Left ventricle myocardium inferior (tissue), 1 donor: ENCODE results near the gene CD53. TPM values are rescaled to one million over a fixed set of nuclear protein-coding genes. Genes with fewer than 3 reads are reported as not detected.

Experiments used
- DNase-seq: peaks from one replicate; pipeline ENCODE4 v3.0.0-alpha.2; 2020
- H3K27ac ChIP-seq: fragments of 200-600 bp; replicated peaks from 2 replicates; pipeline ENCODE4 v1.8.0; 2021
- H3K27me3 ChIP-seq: fragments of 200-600 bp; 2 replicates; pipeline ENCODE4 v1.8.0; 2021; ENCODE audit warnings: low read depth
- H3K36me3 ChIP-seq: fragments of 200-600 bp; 2 replicates; pipeline ENCODE4 v1.8.0; 2021
- H3K4me1 ChIP-seq: fragments of 200-600 bp; 2 replicates; pipeline ENCODE4 v1.8.0; 2021
- H3K4me3 ChIP-seq: fragments of 200-600 bp; 2 replicates; pipeline ENCODE4 v1.8.0; 2021; ENCODE audit warnings: mild to moderate bottlenecking, moderate library complexity
- H3K9me3 ChIP-seq: fragments of 200-600 bp; replicated peaks from 2 replicates; pipeline ENCODE4 v1.8.0; 2021
- CTCF ChIP-seq: fragments of 200-600 bp; IDR thresholded peaks from 2 replicates; pipeline ENCODE4 v1.8.0; 2021; ENCODE audit warnings: antibody characterized with exemption, mild to moderate bottlenecking, borderline replicate concordance
- intact Hi-C: fragments of 100-400 bp; cut with micrococcal nuclease; formaldehyde crosslinking; loops from one replicate; pipeline ENCODE4 v1.11.0; 2022
- total RNA-seq: library from RNA; stranded (reverse); fragmentation: NEBNext Ultra II Directional; extraction: Animal tissue kit (Norgen Biotek cat#: 25700); gene quantifications from one replicate; pipeline ENCODE4 v1.2.1, GENCODE V29; 2021
- donor health status: DM: no; HTN: yes; CAD: no; lungs with severe emphysema.

CD53 gene
- total RNA-seq, 1 donor from 2014 or later: 7.5 TPM

GRCh38 chr1:110877364-110877763 is 4.4 kb downstream of the CD53 start:
- no peaks in the 10 kb centered on the region for H3K27me3 ChIP-seq
- H3K4me3 ChIP-seq: no peak overlapping the region
- DNase-seq: no peak
- no peaks in the 10 kb centered on the region for H3K36me3 ChIP-seq
- intact Hi-C loops: no loop called here
- no peak for TF ChIP-seq CTCF
- H3K27ac ChIP-seq: no peak overlapping the region
- no peaks in the 10 kb centered on the region for H3K4me1 ChIP-seq
- no peaks in the 10 kb centered on the region for H3K9me3 ChIP-seq

- Histone ChIP-seq H3K4me3 (no peak overlapping the region), H3K27me3 (no peaks in the 10 kb centered on the region), H3K9me3 (no peaks in the 10 kb centered on the region), H3K36me3 (no peaks in the 10 kb centered on the region), H3K27ac (no peak overlapping the region), H3K4me1 (no peaks in the 10 kb centered on the region)
- intact Hi-C loops: no loop called here
- no peak for DNase-seq
- TF ChIP-seq CTCF: no peak
These were observed 4.8 kb downstream of the CD53 start for GRCh38 chr1:110877776-110878175.

- H3K36me3 ChIP-seq: no peaks in the 10 kb centered on the region
- H3K27me3 ChIP-seq: no peaks in the 10 kb centered on the region
- no peak overlapping the region for H3K27ac ChIP-seq
- TF ChIP-seq CTCF: no peak
- no peak overlapping the region for H3K4me3 ChIP-seq
- no peak for DNase-seq
- no peaks in the 10 kb centered on the region for H3K4me1 ChIP-seq
- H3K9me3 ChIP-seq: no peaks in the 10 kb centered on the region
- intact Hi-C loops: no loop called here
These were observed 5.6 kb downstream of the CD53 start for GRCh38 chr1:110878591-110878990.

- H3K36me3 ChIP-seq: no peaks in the 10 kb centered on the region
- no peaks in the 10 kb centered on the region for H3K9me3 ChIP-seq
- no peak overlapping the region for H3K4me3 ChIP-seq
- H3K27me3 ChIP-seq: no peaks in the 10 kb centered on the region
- no peaks in the 10 kb centered on the region for H3K4me1 ChIP-seq
- intact Hi-C loops: no loop called here
- no peak overlapping the region for H3K27ac ChIP-seq
- no peak for TF ChIP-seq CTCF
- DNase-seq: no peak
These were observed 6.0 kb downstream of the CD53 start for GRCh38 chr1:110878993-110879392.

GRCh38 chr1:110879758-110880606 is 7.0 kb downstream of the CD53 start:
- DNase-seq: no peak
- Histone ChIP-seq H3K9me3 (no peaks in the 10 kb centered on the region), H3K27me3 (no peaks in the 10 kb centered on the region), H3K36me3 (no peaks in the 10 kb centered on the region), H3K27ac (no peak overlapping the region), H3K4me1 (no peaks in the 10 kb centered on the region), H3K4me3 (no peak overlapping the region)
- intact Hi-C loops: no loop called here
- no peak for TF ChIP-seq CTCF
